Astrocyte of the cerebellum (primary cell): ENCODE data around the gene OPA1.
"Not testable (repeated sequence)": the region's sequence is repeated elsewhere in the genome, so short reads cannot be mapped to it uniquely, and the experiment has no call there.

Experiments used
- DNase-seq: peaks from one replicate; pipeline ENCODE4 v3.0.0-alpha.2; 2011; ENCODE audit warnings: low read depth
- H3K4me3 ChIP-seq: 2 replicates; pipeline ENCODE4 v1.5.1; 2011; ENCODE audit warnings: mild to moderate bottlenecking, low read depth, low read length, moderate library complexity
- CTCF ChIP-seq: IDR thresholded peaks from 2 replicates; pipeline ENCODE4 v1.5.1; 2012; ENCODE audit warnings: low read length, low read depth, moderate library complexity, mild to moderate bottlenecking; ENCODE audit errors: missing control alignments
- in situ Hi-C: cut with HindIII; loops from 2 replicates; pipeline ENCODE4 v1.10.0; 2017; ENCODE audit warnings: low sequenced_read_pairs

OPA1 gene

GRCh38 chr3:193595939-193596487, 3.0 kb downstream of the OPA1 start:
- DNase-seq = no peak
- H3K4me3 ChIP-seq = no peak overlapping the region
- no peak for TF ChIP-seq CTCF
- in situ Hi-C loops = no loop called here

- TF ChIP-seq CTCF = no peak
- in situ Hi-C loops = no loop called here
- no peak for DNase-seq
- no peak overlapping the region for H3K4me3 ChIP-seq
Observed at GRCh38 chr3:193598202-193598601, 5.2 kb downstream of the OPA1 start.

- DNase-seq = no peak
- TF ChIP-seq CTCF = no peak
- H3K4me3 ChIP-seq = no peak overlapping the region
- in situ Hi-C loops = no loop called here
Observed at GRCh38 chr3:193599393-193599792, 6.4 kb downstream of the OPA1 start.

GRCh38 chr3:193605876-193606275, 12.9 kb downstream of the OPA1 start:
- no peak overlapping the region for H3K4me3 ChIP-seq
- peak; percentile 92 for TF ChIP-seq CTCF
- peak; percentile 50 for DNase-seq
- in situ Hi-C loops = no loop called here

- H3K4me3 ChIP-seq, DNase-seq, in situ Hi-C loops: not testable (repeated sequence)
Observed at GRCh38 chr3:193606892-193607291, 13.9 kb downstream of the OPA1 start.

GRCh38 chr3:193610516-193610915, 17.5 kb downstream of the OPA1 start:
- H3K4me3 ChIP-seq, DNase-seq, in situ Hi-C loops: not testable (repeated sequence)

- no peak overlapping the region for H3K4me3 ChIP-seq
- in situ Hi-C loops = no loop called here
- TF ChIP-seq CTCF = no peak
- no peak for DNase-seq
Observed at GRCh38 chr3:193614430-193614829, 21.4 kb downstream of the OPA1 start.

- no peak for TF ChIP-seq CTCF
- in situ Hi-C loops = no loop called here
- H3K4me3 ChIP-seq = no peak overlapping the region
- no peak for DNase-seq
Observed at GRCh38 chr3:193617628-193618027, 24.6 kb downstream of the OPA1 start.
